ENCODE results near the gene MAD2L2. TPM values are rescaled to one million over a fixed set of nuclear protein-coding genes. Genes with fewer than 3 reads are reported as not detected.

The MAD2L2 gene
- total and polyA plus RNA-seq, 9 of the 15 experiments (the other 6 are each of a cell fraction or from before 2014, with no cell fraction given): 12.4 to 286 (median 143) TPM

DNA sequence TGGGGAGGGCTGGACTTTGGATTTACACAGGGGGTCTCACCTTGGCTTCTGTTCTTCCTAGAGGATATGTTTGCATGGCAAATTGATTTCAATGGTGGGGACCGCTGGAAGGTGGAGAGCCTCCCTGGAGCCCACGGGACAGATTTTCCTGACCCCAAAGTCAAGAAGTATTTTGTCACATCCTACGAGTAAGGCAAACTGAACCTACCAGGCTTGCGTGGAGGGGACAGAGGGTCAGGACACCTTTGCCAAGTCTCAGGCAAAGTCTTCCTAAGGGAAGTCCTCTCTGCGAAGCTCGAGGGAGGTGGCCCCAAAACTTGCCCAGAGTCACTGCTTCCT, 9.8 kb downstream of the MAD2L2 start:
- no peak for FAIRE-seq
- peak overlapping the region; percentile 65 for H3K4me2 ChIP-seq (ENCODE audit: insufficient read depth, low read length)
- H3K9ac ChIP-seq (ENCODE audit: insufficient read depth in 1 of 2, low read depth in 2 of 2, low read length in 2 of 2): peak overlapping the region; percentile 35 to 85; a peak in 2 of 4 replicates
- H4K20me1 ChIP-seq (replicated peaks; ENCODE audit: control insufficient read depth, insufficient read depth, low read length): peaks cover 8% of the 10 kb centered on the region
- intact Hi-C loops (cut with micrococcal nuclease) (loop anchor here (5.0 kb wide), 1 partner anchor 36 kb away; no protein-coding TSS in a partner anchor), in situ Hi-C loops (cut with MboI) (no loop called here)
- H3K36me3 ChIP-seq (ENCODE audit: control insufficient read depth, insufficient read depth, low read length): peaks cover 76% of the 10 kb centered on the region; the same call in 2 of the 3 replicates
- H3K9me1 ChIP-seq (ENCODE audit: control insufficient read depth, insufficient read depth, low read length): peaks cover 8% of the 10 kb centered on the region
- peaks cover 20 to 57% of the 10 kb centered on the region in 2 experiments for H3K4me1 ChIP-seq (replicated peaks in 1 of 2; ENCODE audit: control insufficient read depth in 2 of 2, insufficient read depth in 2 of 2, low read length in 2 of 2)
- ChIA-PET POLR2A (interaction anchor here (0.5 to 3.8 kb wide), 17 partner anchors 8 to 239 kb away, joined by 3 to 40 read pairs (median 3); partner anchors contain the start of gene MAD2L2), CTCF (ENCODE audit: low intra/inter-chr PET ratio) (no interaction called here)
- no peak overlapping the region for H2AFZ ChIP-seq (ENCODE audit: low read depth, low read length)
- no TSS peak for BruUV-seq (replicated peaks)
- no peaks in the 10 kb centered on the region for H3K27me3 ChIP-seq (ENCODE audit: control insufficient read depth in 2 of 2, insufficient read depth in 2 of 2, low read length in 2 of 2)
- peak in 1 of 4 experiments; percentile 30 for DNase-seq (ENCODE audit: extremely low read depth in 1 of 4, low spot score in 3 of 4)
- no peaks in the 10 kb centered on the region for H3K9me3 ChIP-seq (replicated peaks; ENCODE audit: control insufficient read depth, insufficient read depth, low read depth, low read length)
- H3K27ac ChIP-seq (ENCODE audit: extremely low read depth, low read depth, low read length): peak overlapping the region; percentile 67; the same call in 2 of the 3 replicates
- WGBS (ENCODE audit: insufficient coverage, low coverage, missing lambda C conversion rate): 21% methylated on average over 6 of the region's 6 CpGs
- H3K4me3 ChIP-seq: no peak overlapping the region
- H3K79me2 ChIP-seq (ENCODE audit: control insufficient read depth, insufficient read depth, low read length): no peaks in the 10 kb centered on the region; the same call in none of the 3 replicates
- ATAC-seq: no peak; the same call in 2 of the 3 replicates
- 0 out of 2 replicates have a peak, but pooled peaks have one; percentile 45 for TF ChIP-seq ADNP (tag; IDR thresholded peaks at IDR 0.05)
- TF ChIP-seq CHCHD3 (CRISPR knock-in tag; IDR thresholded peaks at IDR 0.05): no peak
- TF ChIP-seq CREB1 (IDR thresholded peaks at IDR 0.05): no peak
- 0 out of 2 replicates have a peak, but pooled peaks have one; percentile 3 for TF ChIP-seq CREB1 (CRISPR knock-in tag; IDR thresholded peaks at IDR 0.05)
- 0 out of 4 replicates have a peak, but pooled peaks of 1 of the 2 experiments have one; percentile 25 for TF ChIP-seq FOXA3 (CRISPR knock-in tag; conservative IDR thresholded peaks at IDR 0.05 in 1 of 2, IDR thresholded peaks at IDR 0.05 in 1 of 2)
- peak; percentile 17; the same call in 1 of the 2 replicates for TF ChIP-seq ZNF79 (CRISPR knock-in tag; IDR thresholded peaks at IDR 0.05; ENCODE audit: low read depth)
- no peak for TF ChIP-seq KLF16 (IDR thresholded peaks at IDR 0.05)
- TF ChIP-seq, protein P1, sequence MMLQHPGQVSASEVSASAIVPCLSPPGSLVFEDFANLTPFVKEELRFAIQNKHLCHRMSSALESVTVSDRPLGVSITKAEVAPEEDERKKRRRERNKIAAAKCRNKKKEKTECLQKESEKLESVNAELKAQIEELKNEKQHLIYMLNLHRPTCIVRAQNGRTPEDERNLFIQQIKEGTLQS (IDR thresholded peaks at IDR 0.05): no peak
- TF ChIP-seq, protein P1 (CRISPR knock-in tag; conservative IDR thresholded peaks at IDR 0.05): 0 out of 2 replicates have a peak, but pooled peaks have one; percentile 42
- TF ChIP-seq NBN (IDR thresholded peaks at IDR 0.05; ENCODE audit: low read depth): 0 out of 2 replicates have a peak, but pooled peaks have one; percentile 13
- TF ChIP-seq ZNF583 (CRISPR knock-in tag; IDR thresholded peaks at IDR 0.05): 0 out of 2 replicates have a peak, but pooled peaks have one; percentile 17
- TF ChIP-seq, protein P2, sequence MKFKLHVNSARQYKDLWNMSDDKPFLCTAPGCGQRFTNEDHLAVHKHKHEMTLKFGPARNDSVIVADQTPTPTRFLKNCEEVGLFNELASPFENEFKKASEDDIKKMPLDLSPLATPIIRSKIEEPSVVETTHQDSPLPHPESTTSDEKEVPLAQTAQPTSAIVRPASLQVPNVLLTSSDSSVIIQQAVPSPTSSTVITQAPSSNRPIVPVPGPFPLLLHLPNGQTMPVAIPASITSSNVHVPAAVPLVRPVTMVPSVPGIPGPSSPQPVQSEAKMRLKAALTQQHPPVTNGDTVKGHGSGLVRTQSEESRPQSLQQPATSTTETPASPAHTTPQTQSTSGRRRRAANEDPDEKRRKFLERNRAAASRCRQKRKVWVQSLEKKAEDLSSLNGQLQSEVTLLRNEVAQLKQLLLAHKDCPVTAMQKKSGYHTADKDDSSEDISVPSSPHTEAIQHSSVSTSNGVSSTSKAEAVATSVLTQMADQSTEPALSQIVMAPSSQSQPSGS (CRISPR knock-in tag; IDR thresholded peaks at IDR 0.05): no peak
- no peak for TF ChIP-seq ARNT (IDR thresholded peaks at IDR 0.05)
- no peak for TF ChIP-seq C11orf30 (IDR thresholded peaks at IDR 0.05; ENCODE audit: low read depth)
- TF ChIP-seq, protein P3, sequence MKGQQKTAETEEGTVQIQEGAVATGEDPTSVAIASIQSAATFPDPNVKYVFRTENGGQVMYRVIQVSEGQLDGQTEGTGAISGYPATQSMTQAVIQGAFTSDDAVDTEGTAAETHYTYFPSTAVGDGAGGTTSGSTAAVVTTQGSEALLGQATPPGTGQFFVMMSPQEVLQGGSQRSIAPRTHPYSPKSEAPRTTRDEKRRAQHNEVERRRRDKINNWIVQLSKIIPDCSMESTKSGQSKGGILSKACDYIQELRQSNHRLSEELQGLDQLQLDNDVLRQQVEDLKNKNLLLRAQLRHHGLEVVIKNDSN (CRISPR knock-in tag; IDR thresholded peaks at IDR 0.05): 0 out of 2 replicates have a peak, but pooled peaks have one; percentile 1
- no peak for TF ChIP-seq ZSCAN29 (IDR thresholded peaks at IDR 0.05)
- TF ChIP-seq MIER1 (IDR thresholded peaks at IDR 0.05; ENCODE audit: low read depth): no peak
- TF ChIP-seq, protein P4, sequence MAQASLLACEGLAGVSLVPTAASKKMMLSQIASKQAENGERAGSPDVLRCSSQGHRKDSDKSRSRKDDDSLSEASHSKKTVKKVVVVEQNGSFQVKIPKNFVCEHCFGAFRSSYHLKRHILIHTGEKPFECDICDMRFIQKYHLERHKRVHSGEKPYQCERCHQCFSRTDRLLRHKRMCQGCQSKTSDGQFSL (CRISPR knock-in tag; IDR thresholded peaks at IDR 0.05): no peak
- TF ChIP-seq, protein P4 (tag; IDR thresholded peaks at IDR 0.05): 0 out of 4 replicates have a peak, but pooled peaks of 1 of the 2 experiments have one; percentile 48
- no peak for TF ChIP-seq NR2C2 (CRISPR knock-in tag; IDR thresholded peaks at IDR 0.05)
- TF ChIP-seq NR2C2 (tag; IDR thresholded peaks at IDR 0.05): no peak; the same call in none of the 2 replicates
